ENCODE results near the gene CSTB. TPM values are rescaled to one million over a fixed set of nuclear protein-coding genes. Genes with fewer than 3 reads are reported as not detected.

Gene CSTB
- total and polyA plus RNA-seq, 2 donors (not counting 1 experiment from before 2014, with no cell fraction given), result 14.0 to 28.3 TPM

DNA sequence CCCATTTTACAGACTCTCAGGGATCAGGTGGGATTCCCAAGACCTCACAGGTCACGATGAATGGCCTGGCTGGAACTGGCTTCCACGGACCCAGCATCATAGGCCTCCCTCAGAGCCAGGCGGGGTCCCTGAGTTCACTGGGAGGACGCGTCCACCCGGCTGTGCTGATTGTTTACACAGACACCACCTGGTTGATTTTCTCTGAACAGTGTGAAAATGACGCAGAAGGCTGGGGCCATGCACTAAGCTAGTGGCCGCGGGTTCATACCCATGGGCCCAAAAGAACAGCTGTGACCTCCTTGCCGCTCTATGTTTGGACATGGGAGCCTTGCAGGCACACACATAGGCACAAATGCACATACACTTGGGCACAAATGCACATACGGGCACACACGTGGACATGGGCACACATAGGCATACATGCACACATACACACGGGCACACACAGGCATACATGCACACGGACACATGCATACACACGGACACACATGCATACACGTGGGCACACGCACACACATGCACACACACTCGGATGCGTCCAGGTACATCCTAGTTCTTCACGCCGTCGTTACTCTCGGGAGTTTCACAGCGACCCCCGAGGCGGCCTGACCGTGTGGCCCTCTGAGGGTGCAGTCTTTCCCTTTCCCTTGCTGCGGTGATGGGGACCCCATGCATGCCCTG is 23.2 kb downstream of the CSTB start:
- intact Hi-C loops (cut with micrococcal nuclease), result no loop called here
- Mint-ChIP-seq H3K27me3 (no peaks in the 10 kb centered on the region), H3K27ac (no peak overlapping the region), H3K9me3 (ENCODE audit: insufficient read depth) (no peaks in the 10 kb centered on the region), H3K4me1 (no peaks in the 10 kb centered on the region), H3K4me3 (no peak overlapping the region)
- 98% methylated on average over 28 of the region's 28 CpGs for WGBS (ENCODE audit: insufficient coverage)
- TF ChIP-seq EZH2 (IDR thresholded peaks at IDR 0.05; ENCODE audit: borderline replicate concordance, insufficient read depth, low read depth, low read length, poor library complexity, severe bottlenecking) (no peak), CTCF (IDR thresholded peaks at IDR 0.05) (no peak)
- CTCF ChIA-PET, result no interaction called here
- peaks cover 0 to 8% (median 0%) of the 10 kb centered on the region in 3 donors for H3K9me3 ChIP-seq (ENCODE audit: control extremely low read depth in 1 of 3, control insufficient read depth in 2 of 3, insufficient read depth in 1 of 3, low read length in 2 of 3)
- H3K79me2 ChIP-seq (ENCODE audit: control insufficient read depth, insufficient read depth, low read length), result no peaks in the 10 kb centered on the region
- H3K9ac ChIP-seq (ENCODE audit: low read length), result no peak overlapping the region
- peaks cover 0 to 34% of the 10 kb centered on the region in 2 experiments for H3K36me3 ChIP-seq (replicated peaks in 1 of 2; ENCODE audit: control extremely low read depth in 1 of 2, control insufficient read depth in 1 of 2, extremely low read depth in 1 of 2, insufficient read depth in 2 of 2, low read length in 1 of 2)
- no peak overlapping the region for H3K27ac ChIP-seq (ENCODE audit: low read length in 2 of 2)
- no peaks in the 10 kb centered on the region for H3K4me1 ChIP-seq (ENCODE audit: control insufficient read depth in 2 of 2, insufficient read depth in 2 of 2, low read length in 2 of 2)
- DNase-seq (no peak), ATAC-seq (ENCODE audit: low read depth) (no peak)
- no peaks in the 10 kb centered on the region for H3K27me3 ChIP-seq (replicated peaks in 1 of 4; ENCODE audit: control extremely low read depth in 1 of 4, control insufficient read depth in 3 of 4, insufficient read depth in 4 of 4, low read length in 3 of 4)
- H3K4me3 ChIP-seq (ENCODE audit: control extremely low read depth in 1 of 5, extremely low read depth in 1 of 5, insufficient read depth in 1 of 5, low read depth in 2 of 5, low read length in 4 of 5), result no peak overlapping the region
- POLR2A ChIA-PET, result no interaction called here
- H4K20me1 ChIP-seq (ENCODE audit: control insufficient read depth, insufficient read depth, low read length, poor library complexity, severe bottlenecking), result no peaks in the 10 kb centered on the region
- no peak overlapping the region for H2AFZ ChIP-seq (ENCODE audit: insufficient read depth, low read depth, low read length, poor library complexity, severe bottlenecking)
- no peak overlapping the region for H3K4me2 ChIP-seq (replicated peaks; ENCODE audit: low read depth, low read length, poor library complexity, severe bottlenecking)

DNA sequence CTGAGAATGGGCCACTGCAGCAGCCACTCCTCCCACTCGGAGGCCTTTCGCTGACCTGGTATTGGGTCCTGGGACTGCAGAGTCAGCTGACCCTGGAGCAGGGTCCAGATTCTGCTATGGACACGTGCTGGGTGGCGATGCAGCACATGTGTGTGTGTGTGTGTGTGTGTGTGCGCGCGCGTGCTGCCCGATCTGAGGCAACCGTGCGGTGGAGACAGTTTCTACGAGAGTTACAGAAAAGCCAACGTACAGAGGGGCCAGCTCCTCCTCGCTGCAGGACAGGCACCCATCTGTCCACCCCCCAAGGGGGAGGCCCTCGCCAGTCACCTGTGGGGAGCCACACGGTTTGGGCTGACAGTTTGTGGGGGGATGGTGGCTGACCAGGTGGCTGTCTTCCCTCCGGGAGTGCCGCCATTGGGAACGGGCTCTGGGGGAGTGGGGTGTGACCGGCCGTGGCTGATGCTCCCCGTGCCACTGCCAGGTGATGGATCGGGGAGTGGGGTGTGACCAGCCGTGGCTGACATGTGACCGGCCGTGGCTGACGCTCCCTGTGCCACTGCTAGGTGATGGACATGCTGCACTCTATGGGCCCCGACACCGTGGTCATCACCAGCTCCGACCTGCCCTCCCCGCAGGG is 24.0 kb downstream of the CSTB start:
- Histone ChIP-seq H3K79me2 (ENCODE audit: control insufficient read depth, insufficient read depth, low read length) (no peaks in the 10 kb centered on the region), H2AFZ (ENCODE audit: insufficient read depth, low read depth, low read length, poor library complexity, severe bottlenecking) (no peak overlapping the region), H3K4me3 (ENCODE audit: control extremely low read depth in 1 of 5, extremely low read depth in 1 of 5, insufficient read depth in 1 of 5, low read depth in 2 of 5, low read length in 4 of 5) (no peak overlapping the region), H3K9me3 (ENCODE audit: control extremely low read depth in 1 of 3, control insufficient read depth in 2 of 3, insufficient read depth in 1 of 3, low read length in 2 of 3) (peaks cover 0 to 8% (median 0%) of the 10 kb centered on the region in 3 donors), H3K36me3 (replicated peaks in 1 of 2; ENCODE audit: control extremely low read depth in 1 of 2, control insufficient read depth in 1 of 2, extremely low read depth in 1 of 2, insufficient read depth in 2 of 2, low read length in 1 of 2) (peaks cover 0 to 36% of the 10 kb centered on the region in 2 experiments), H4K20me1 (ENCODE audit: control insufficient read depth, insufficient read depth, low read length, poor library complexity, severe bottlenecking) (no peaks in the 10 kb centered on the region), H3K27me3 (replicated peaks in 1 of 4; ENCODE audit: control extremely low read depth in 1 of 4, control insufficient read depth in 3 of 4, insufficient read depth in 4 of 4, low read length in 3 of 4) (no peaks in the 10 kb centered on the region), H3K27ac (ENCODE audit: low read length in 2 of 2) (no peak overlapping the region), H3K4me2 (replicated peaks; ENCODE audit: low read depth, low read length, poor library complexity, severe bottlenecking) (no peak overlapping the region), H3K4me1 (ENCODE audit: control insufficient read depth in 2 of 2, insufficient read depth in 2 of 2, low read length in 2 of 2) (no peaks in the 10 kb centered on the region), H3K9ac (ENCODE audit: low read length) (no peak overlapping the region)
- ATAC-seq (ENCODE audit: low read depth), result no peak
- WGBS (ENCODE audit: insufficient coverage), result 97% methylated on average over 26 of the region's 31 CpGs
- CTCF ChIA-PET, result no interaction called here
- no peaks in the 10 kb centered on the region for H3K4me1 Mint-ChIP-seq
- no peaks in the 10 kb centered on the region for H3K9me3 Mint-ChIP-seq (ENCODE audit: insufficient read depth)
- TF ChIP-seq CTCF (IDR thresholded peaks at IDR 0.05), result no peak
- TF ChIP-seq EZH2 (IDR thresholded peaks at IDR 0.05; ENCODE audit: borderline replicate concordance, insufficient read depth, low read depth, low read length, poor library complexity, severe bottlenecking), result no peak
- DNase-seq, result no peak
- intact Hi-C loops (cut with micrococcal nuclease), result no loop called here
- H3K4me3 Mint-ChIP-seq, result no peak overlapping the region
- POLR2A ChIA-PET, result no interaction called here
- no peaks in the 10 kb centered on the region for H3K27me3 Mint-ChIP-seq
- H3K27ac Mint-ChIP-seq, result no peak overlapping the region

Data from B cell (primary cell).